GM19043 (cell line): Measurements from ENCODE around the gene PSPN.

Experiments
- ATAC-seq: cut with Tn5 transposase; IDR thresholded peaks from one replicate; pipeline ENCODE4 v1.9.1; 2021; ENCODE audit warnings: low read depth; ENCODE audit not compliant: unreplicated experiment

Gene PSPN

GRCh38 chr19:6375411-6376010, at the start of gene PSPN:
Gene PSPN, minus strand, starts transcription at chr19:6375933. Its CDS starts 84 bp downstream, at chr19:6375849.
- no peak for ATAC-seq

- peak; percentile 82 for ATAC-seq
Observed at GRCh38 chr19:6424939-6425731, 49.4 kb upstream of the PSPN start.

- no peak for ATAC-seq
Observed at GRCh38 chr19:6424195-6424938, 48.6 kb upstream of the PSPN start, which contains the start of gene KHSRP. Gene KHSRP, minus strand, starts transcription at chr19:6424811. Its CDS starts 110 bp downstream, at chr19:6424701.

- ATAC-seq, result no peak
Observed at GRCh38 chr19:6423499-6424194, 47.9 kb upstream of the PSPN start.

GRCh38 chr19:6421075-6422014, 45.6 kb upstream of the PSPN start:
- no peak for ATAC-seq

- ATAC-seq, result no peak
Observed at GRCh38 chr19:6418562-6418932, 42.8 kb upstream of the PSPN start.

- no peak for ATAC-seq
Observed at GRCh38 chr19:6417713-6418561, 42.2 kb upstream of the PSPN start.

- ATAC-seq, result no peak
Observed at GRCh38 chr19:6416658-6417405, 41.1 kb upstream of the PSPN start.

- ATAC-seq, result no peak
Observed at GRCh38 chr19:6415591-6416190, 40.0 kb upstream of the PSPN start.

GRCh38 chr19:6414793-6415590, 39.3 kb upstream of the PSPN start:
- no peak for ATAC-seq

- ATAC-seq, result no peak
Observed at GRCh38 chr19:6413721-6414643, 38.2 kb upstream of the PSPN start.

GRCh38 chr19:6413291-6413690, 37.6 kb upstream of the PSPN start:
- no peak for ATAC-seq

- ATAC-seq, result no peak
Observed at GRCh38 chr19:6412447-6413091, 36.8 kb upstream of the PSPN start.

GRCh38 chr19:6412061-6412446, 36.3 kb upstream of the PSPN start:
- no peak for ATAC-seq

- ATAC-seq, result no peak
Observed at GRCh38 chr19:6409346-6409745, 33.6 kb upstream of the PSPN start.
